ENCODE results near the gene KCNN4. TPM values are rescaled to one million over a fixed set of nuclear protein-coding genes. Genes with fewer than 3 reads are reported as not detected.

Gene KCNN4
- total RNA-seq, 1 experiment from 2014 or later = 0.26 TPM

DNA sequence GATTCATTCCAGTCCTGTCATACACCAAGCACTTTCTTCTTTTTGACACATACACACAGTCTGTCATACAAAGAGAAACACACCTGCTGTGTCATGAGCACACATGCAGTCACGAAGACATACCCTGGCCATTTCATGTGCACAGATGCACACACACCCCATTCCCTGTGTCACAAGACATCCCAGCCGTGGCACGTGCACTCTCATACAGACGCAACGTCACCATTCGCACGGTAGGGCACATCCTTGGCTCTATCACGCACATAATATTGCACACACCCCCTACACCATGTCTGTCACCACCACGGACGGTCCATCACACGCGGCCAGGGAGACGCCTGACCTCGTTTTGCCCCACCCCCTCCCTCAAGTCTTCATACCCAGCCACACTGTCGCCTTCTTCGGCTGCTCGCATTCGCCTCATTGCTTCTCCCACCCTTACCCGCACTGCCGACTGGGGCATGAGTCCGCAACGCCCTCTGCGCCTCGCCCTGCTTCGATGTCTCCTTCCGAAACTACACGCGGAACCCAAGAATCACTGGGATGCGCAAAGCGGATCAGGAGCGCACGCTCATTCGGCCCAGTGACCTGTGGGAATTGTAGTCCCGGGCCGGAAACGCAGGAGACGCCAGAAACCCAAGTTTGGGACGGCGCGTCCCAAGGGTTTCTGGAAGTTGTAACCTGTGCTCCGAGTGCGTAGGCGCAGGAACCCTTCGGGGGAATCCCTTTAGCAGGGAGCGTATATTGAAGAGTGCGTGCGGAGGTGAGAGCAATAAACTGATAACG, 39.5 kb upstream of the KCNN4 start:
- Histone ChIP-seq H2BK5ac (ENCODE audit: insufficient read length, low read length) (no peak overlapping the region), H2BK20ac (ENCODE audit: low read depth, low read length, poor library complexity, severe bottlenecking) (no peak overlapping the region), H2AK5ac (ENCODE audit: insufficient read length, low read length) (no peak overlapping the region), H2AFZ (ENCODE audit: low read length) (peak overlapping the region; percentile 26), H4K8ac (replicated peaks; ENCODE audit: insufficient read length, low read depth, low read length) (no peak overlapping the region), H3T11ph (ENCODE audit: low read length) (no peak overlapping the region), H3K56ac (ENCODE audit: insufficient read length, low read depth, low read length) (no peak overlapping the region), H3K27me3 (ENCODE audit: insufficient read depth, low read length) (no peaks in the 10 kb centered on the region; the same call in 1 of the 2 replicates), H3K4me1 (ENCODE audit: insufficient read depth, low read length) (no peaks in the 10 kb centered on the region), H3K9ac (ENCODE audit: extremely low read depth, insufficient read length, low read length) (no peak overlapping the region), H2BK15ac (ENCODE audit: low read depth, low read length) (no peak overlapping the region), H3K23me2 (ENCODE audit: insufficient read length, low read depth, low read length, poor library complexity, severe bottlenecking) (peaks cover 4% of the 10 kb centered on the region), H3K18ac (ENCODE audit: insufficient read length, low read depth, low read length) (no peak overlapping the region), H2BK12ac (ENCODE audit: insufficient read length, low read depth, low read length) (no peak overlapping the region), H4K5ac (ENCODE audit: insufficient read length, low read depth, low read length) (no peak overlapping the region), H4K20me1 (ENCODE audit: control insufficient read depth, insufficient read depth, insufficient read length) (no peaks in the 10 kb centered on the region), H3K27ac (ENCODE audit: insufficient read length, low read depth, low read length) (no peak overlapping the region), H3K14ac (ENCODE audit: insufficient read depth, low read length) (no peak overlapping the region), H4K91ac (ENCODE audit: insufficient read length, low read depth, low read length) (no peak overlapping the region), H3K4ac (ENCODE audit: low read depth, low read length) (no peak overlapping the region), H3K9me3 (ENCODE audit: control insufficient read depth, low read depth, low read length) (no peaks in the 10 kb centered on the region), H3K79me2 (ENCODE audit: insufficient read depth, low read length) (no peaks in the 10 kb centered on the region), H3K23ac (ENCODE audit: insufficient read length, low read depth, low read length) (no peak overlapping the region), H3K79me1 (ENCODE audit: insufficient read depth, low read depth, low read length, poor library complexity, severe bottlenecking) (no peaks in the 10 kb centered on the region), H3K4me2 (ENCODE audit: insufficient read depth, insufficient read length, low read length) (no peak overlapping the region), H2BK120ac (ENCODE audit: low read depth, low read length, poor library complexity, severe bottlenecking) (no peak overlapping the region)
- WGBS (ENCODE audit: extremely low coverage, insufficient read length, low lambda C conversion rate) = no CpG with 5 or more reads among the region's 48 CpGs
- TF ChIP-seq, protein P1, sequence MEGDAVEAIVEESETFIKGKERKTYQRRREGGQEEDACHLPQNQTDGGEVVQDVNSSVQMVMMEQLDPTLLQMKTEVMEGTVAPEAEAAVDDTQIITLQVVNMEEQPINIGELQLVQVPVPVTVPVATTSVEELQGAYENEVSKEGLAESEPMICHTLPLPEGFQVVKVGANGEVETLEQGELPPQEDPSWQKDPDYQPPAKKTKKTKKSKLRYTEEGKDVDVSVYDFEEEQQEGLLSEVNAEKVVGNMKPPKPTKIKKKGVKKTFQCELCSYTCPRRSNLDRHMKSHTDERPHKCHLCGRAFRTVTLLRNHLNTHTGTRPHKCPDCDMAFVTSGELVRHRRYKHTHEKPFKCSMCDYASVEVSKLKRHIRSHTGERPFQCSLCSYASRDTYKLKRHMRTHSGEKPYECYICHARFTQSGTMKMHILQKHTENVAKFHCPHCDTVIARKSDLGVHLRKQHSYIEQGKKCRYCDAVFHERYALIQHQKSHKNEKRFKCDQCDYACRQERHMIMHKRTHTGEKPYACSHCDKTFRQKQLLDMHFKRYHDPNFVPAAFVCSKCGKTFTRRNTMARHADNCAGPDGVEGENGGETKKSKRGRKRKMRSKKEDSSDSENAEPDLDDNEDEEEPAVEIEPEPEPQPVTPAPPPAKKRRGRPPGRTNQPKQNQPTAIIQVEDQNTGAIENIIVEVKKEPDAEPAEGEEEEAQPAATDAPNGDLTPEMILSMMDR (conservative IDR thresholded peaks at IDR 0.05) = no peak
- Mint-ChIP-seq H3K4me3 (no peak overlapping the region; a peak in 1 of 5 replicates), H3K4me1 (peaks cover 0 to 2% of the 10 kb centered on the region in 2 experiments; a peak in 2 of 4 replicates), H3K27ac (no peak overlapping the region), H3K27me3 (ENCODE audit: low read depth) (peaks cover 32% of the 10 kb centered on the region), H3K36me3 (ENCODE audit: insufficient read depth in 1 of 3, low read depth in 3 of 3) (no peaks in the 10 kb centered on the region; a peak in 2 of 7 replicates), H3K9me3 (peaks cover 37 to 57% of the 10 kb centered on the region in 2 experiments)
- peak; percentile 57 for DNase-seq
